SH-SY5Y (cell line): ENCODE results near the gene ANKK1.

Source experiments
- GATA2 ChIP-seq: IDR thresholded peaks from 2 replicates; pipeline ENCODE4 v1.6.1; 2011; ENCODE audit warnings: mild to moderate bottlenecking, low read depth, low read length
- GATA3 ChIP-seq: IDR thresholded peaks from 2 replicates; pipeline ENCODE4 v1.6.1; 2011; ENCODE audit warnings: low read depth, mild to moderate bottlenecking, low read length, moderate library complexity

DNA sequence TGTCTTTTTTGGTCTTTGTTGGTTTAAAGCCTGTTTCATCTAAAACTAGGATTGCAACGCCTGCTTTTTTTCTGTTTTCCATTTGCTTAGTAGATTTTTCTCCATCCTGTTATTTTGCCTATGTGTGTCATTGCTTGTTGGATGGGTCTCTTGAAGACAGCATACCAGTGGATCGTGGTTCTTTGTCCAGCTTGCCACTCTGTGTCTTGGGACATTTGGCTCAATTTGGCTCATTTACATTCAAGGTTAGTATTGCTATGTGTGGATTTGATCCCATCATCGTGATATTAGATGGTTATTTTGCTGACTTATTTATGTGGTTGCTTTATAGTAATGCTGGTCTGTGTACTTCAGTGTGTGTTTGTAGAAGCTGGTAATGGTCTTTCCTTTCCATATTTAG, 31.4 kb upstream of the ANKK1 start:
- TF ChIP-seq GATA3 (no peak), GATA2 (no peak)
